A549 treated with DMSO at 1 μM for 4 hours (cell line): ENCODE results near the gene MAPK9. TPM values are rescaled to one million over a fixed set of nuclear protein-coding genes. Genes with fewer than 3 reads are reported as not detected.

Source experiments
- total RNA-seq: library from RNA; stranded (reverse); fragments of 200-300 nt; extraction: Qiagen RNA extraction; gene quantifications from 5 replicates; pipeline ENCODE4 v1.2.3, GENCODE V29; 2022; ENCODE audit warnings: low read depth

MAPK9 gene
- 31.0 to 46.5 TPM (median 41.9 TPM) in 5 replicates for total RNA-seq

GRCh38 chr5:180291943-180292831 is at the start of gene MAPK9:
Gene MAPK9 (minus strand): TSS chr5:180292083. CDS start chr5:180280561, 11,522 bp downstream.

DNA sequence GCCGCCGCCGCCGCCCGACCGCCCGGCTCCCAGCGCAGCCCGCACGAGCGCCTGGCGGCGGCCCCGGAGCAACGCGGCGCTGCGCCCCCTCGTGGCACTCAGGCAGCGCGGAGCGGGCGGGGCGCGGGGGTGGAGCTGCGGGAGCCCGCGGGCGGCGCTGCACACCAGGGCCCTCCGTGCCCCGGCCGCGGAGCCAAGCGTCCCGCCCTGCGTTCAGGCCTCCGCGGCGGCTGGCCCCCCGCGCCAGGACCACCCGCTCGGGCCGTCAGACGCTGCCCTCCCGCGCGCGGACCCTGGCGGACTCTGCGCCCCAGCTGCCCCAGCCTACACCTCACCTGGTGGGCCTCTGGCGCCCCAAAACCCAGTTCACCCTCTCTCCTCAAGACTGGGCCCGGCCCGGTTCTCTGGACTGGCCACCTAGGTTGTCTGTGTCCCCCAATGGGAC is 82.7 kb downstream of the MAPK9 start, which contains the start of gene RASGEF1C:
Gene RASGEF1C, minus strand, starts transcription at position 75 of the 445 bp plus-strand sequence. CDS start 71,159 bp downstream, outside the sequence.

Other genes with a start within 250 kb of the MAPK9 start
- 32.2 to 43.9 TPM (median 41.4 TPM) in 5 replicates for gene RNF130, start 220.3 kb downstream of the MAPK9 start, total RNA-seq
- gene RASGEF1C, start 82.9 kb downstream of the MAPK9 start, total RNA-seq = 0.07 to 0.18 TPM (median 0.14 TPM) in 4 of 5 replicates, not detected in the other
- gene GFPT2, start 61.3 kb upstream of the MAPK9 start, total RNA-seq = 34.6 to 54.2 TPM (median 51.6 TPM) in 5 replicates
- gene CNOT6, start 202.3 kb upstream of the MAPK9 start, total RNA-seq = 18.3 to 27.3 TPM (median 25.1 TPM) in 5 replicates